GM20431 (cell line): ENCODE results near the gene KCNG2.

Experiments used
- in situ Hi-C: fragments of 300-500 bp; cut with MseI, MboI; formaldehyde crosslinking; loops from one replicate; pipeline ENCODE4 v1.15.0; 2020; ENCODE audit warnings: low sequenced_read_pairs; ENCODE audit not compliant: unreplicated experiment

KCNG2 gene

DNA sequence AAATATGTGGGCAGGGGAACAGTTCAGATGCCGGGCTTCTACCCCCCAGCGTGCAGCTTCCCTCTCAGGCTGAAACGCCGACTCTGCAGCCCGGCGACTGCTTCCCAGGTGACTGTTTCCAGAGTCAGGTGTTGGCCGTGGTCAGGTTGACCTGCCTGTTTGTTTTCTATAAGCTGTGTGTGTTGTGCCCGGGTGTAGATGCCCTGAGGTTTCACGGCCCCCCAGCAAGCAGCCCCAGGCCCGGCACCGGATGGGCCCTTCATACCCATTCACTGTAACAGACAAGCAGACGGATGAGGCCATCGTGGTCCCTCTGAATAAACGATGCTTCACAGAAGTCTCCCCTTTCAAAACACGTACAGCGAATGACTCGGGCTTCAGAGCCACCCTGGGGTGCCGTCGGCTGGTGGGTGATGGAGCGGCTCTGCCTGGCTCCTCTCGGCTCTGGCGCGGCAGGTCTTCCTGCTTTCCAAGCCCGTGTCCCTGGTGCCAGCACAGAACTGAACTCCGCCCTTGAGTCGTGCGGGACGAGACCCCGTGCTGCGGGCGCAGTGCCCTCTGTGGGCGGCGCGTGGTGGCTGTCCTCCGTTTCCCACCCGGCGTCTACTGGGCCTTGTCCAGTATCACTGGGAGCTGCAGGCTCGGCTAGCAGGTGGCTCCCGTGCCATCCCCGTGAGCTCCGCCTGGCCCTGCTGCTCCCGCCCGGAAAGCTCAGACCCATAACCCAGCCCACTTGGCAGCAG is 15.0 kb upstream of the KCNG2 start:
- in situ Hi-C loops = no loop called here

DNA sequence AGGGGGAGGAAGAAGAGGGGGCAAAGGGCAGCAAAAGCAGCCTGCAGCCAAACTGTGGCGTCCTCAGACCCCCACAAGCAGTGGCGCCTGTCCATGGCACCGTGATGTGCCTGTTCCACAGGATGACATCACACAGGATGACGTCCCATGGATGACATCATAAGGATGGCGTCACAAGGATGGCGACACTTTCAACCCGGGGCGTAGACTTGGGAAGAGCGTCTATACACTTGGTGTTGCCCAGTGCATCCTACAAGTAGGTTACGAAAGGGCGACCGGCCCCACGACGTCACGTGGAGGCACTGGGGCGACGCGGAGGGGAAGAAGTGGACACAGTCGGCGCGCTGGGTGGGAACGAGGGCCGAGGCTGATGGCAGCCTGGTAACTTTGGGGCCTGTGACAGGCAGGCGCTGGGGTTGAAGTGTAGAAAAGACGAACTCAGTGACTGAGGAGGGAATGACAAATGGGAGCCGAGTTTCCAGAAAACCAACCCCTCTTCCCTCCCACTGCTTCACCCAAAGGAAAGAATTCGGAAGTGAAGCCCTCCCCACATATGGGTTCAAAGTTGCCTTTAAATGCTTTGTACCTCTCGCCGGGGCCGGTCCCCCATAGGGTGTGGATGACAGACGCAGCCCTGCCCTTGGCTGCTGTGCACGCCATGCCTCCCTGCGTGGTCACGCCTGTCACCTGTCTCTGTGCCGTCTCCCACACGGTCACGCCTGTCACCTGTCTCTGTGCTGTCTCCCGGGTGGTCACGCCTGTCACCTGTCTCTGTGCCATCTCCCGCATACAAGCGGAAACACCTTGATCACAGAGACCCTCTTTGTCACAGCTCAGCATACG is 13.4 kb upstream of the KCNG2 start:
- in situ Hi-C loops = no loop called here

DNA sequence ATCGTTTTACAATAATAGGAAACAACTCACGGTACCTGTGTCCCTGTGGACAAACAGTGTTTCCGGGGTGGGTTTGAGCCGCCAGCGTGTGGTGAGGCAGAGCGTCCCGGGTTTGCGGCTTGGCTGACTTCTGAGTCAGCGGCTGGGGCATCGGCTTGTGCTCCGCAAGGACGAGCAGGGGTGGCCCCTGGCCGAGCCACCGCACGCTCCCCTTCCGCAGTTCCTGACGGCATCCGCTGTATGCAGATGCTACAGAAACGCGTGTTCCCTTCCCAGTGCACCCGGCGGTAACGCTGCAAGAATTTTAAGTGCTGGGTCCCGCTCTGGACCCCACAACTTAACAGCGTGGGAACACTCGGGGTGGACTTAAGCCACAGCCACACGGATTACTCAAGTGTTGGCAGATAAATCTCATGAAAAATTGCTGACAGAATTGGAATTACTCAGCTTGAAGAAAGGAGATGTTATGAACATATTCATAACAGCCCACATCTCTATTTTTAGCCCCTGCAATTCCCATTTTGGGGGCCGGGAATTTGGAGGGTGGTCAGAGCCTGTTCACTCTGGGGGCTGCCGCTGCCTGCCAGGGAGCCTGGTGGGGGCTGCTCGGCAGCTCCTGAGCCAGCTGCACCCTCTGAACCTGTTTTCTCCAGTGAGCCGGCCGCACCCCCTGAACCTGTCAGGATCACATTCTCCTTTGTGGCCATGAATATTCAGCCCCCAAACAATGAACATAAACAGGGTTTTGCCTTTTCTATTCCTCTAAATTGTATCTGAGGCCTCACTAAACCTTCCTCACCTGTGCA is 12.6 kb upstream of the KCNG2 start:
- in situ Hi-C loops = no loop called here

DNA sequence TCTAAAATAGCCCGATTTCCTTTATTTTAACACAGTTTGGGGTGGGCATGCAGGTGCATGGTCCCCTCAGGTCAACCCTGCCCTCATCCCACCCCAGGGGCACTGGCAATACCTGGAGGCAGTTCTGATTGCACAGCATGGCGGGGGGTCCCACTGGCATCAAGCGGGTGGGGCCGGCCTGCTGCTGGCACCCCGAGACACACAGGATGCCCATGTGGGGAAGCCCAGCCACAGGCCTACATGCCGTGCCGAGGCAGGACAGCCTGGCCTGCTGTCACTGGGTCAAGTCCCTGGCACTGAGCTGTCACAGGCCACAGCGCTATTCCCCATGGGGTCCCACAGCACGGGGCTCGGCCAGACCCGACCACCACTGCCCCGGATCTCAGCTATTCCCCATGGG is 11.9 kb upstream of the KCNG2 start:
- in situ Hi-C loops = no loop called here

DNA sequence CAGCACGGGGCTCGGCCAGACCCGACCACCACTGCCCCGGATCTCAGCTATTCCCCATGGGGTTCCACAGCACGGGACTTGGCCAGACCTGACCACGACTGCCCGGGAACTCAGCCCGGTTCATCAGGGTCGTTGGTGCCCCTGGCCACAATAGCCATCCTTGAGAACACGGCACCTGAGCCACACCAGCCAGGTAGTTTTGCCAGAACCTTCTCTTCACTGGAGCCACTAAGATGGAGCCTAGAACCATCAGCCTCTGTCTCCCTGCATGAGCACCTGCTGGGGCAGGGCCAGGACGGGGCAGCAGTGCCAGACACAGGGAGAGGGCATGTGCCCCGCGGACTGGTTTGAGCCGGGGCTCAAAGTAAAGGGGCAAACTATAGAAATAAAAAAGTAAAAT is 11.4 kb upstream of the KCNG2 start:
- in situ Hi-C loops = no loop called here

DNA sequence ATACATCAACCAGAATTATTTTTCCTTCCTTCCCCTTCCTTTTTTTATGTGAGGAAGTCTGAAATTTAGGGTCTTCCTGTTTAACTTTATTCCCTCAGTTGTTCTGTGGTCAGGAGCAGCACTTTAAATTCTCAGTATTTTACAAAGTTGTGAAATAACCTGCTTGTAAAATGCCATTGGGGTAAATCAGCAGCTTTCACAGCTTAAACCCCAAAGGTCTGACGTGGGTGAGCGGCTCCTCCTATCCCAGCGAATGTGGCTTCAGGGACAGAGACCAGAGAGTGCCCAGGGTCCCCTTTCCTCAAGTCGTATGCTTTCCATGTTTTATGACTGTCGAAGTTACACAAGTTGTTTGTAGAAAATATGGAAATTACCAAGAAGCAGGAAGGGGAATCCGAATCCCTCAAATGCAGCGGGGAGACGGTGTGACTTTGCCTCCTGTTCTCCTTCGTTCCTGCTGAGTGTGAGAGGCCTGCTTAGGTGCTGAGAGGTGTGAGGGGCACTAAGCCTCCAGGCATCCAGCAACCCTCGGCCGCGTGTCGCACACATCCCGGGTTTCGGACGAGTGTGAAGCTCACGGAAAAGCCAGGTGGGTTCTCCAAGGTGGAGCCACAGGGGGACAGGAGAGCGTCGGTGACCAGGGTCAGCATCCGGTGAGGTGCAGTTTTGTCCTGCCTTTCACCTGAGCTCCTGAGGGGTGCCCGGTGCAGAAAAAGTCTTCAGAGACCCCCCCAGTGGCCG is 10.8 kb upstream of the KCNG2 start:
- in situ Hi-C loops = no loop called here

DNA sequence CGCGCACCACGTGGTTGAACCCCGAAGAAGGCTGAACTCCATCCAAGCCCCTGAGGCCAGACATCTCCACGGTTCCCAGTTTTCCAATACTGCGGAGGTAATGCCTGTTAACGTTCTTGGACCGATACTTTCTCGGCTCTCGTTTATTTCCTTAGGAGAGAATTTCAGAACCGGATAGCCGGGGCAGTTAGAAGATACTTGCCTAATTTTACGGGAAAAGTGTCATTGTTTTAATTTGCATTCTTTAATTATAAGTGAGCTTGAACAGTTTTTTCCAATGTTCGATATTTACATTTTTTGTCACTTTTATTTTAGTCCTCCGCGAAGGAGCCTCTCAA is 10.2 kb upstream of the KCNG2 start:
- in situ Hi-C loops = no loop called here

DNA sequence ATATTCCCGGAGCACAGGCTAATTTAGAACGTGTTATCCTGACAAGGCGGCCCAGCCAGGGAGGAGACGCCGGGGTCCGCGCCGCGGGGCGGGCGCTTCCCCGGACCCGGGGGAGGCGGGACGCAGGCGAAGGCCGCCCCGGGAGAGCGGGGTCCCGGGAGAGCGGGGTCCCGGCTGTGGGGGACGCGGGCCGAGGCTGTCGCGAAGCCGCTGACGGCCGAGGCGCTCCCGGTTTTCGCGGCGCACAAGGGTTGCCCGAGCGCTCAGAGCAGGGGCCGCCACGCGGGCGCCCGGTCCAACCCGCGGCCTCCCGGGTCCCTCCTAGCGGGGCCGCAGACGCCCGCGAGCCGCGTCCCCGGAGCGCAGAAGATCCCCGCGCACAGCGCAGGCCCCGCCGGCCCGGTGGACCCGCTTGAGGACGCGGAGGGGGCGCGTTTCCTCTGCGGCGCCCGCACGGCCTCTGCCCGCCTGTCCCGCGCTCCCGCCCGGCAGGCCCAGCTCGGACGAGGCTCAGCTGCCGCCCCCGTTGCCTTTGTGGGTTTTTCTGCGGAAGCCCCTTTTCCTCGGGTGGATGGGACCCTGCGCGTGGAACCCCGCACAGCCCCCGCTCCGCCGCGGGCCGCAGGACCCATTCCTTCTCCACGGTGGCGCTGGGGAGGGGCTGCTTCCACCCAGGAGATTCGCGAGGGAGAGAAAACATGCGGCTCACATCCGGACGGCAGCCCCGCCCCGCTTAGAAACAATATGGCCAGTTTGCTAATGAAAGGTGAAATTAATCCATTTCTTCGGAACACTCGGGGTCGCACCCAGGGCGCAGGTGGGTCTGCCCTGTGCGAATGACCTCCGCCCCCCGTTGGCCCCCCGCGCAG is 9.6 kb upstream of the KCNG2 start:
- in situ Hi-C loops = no loop called here

DNA sequence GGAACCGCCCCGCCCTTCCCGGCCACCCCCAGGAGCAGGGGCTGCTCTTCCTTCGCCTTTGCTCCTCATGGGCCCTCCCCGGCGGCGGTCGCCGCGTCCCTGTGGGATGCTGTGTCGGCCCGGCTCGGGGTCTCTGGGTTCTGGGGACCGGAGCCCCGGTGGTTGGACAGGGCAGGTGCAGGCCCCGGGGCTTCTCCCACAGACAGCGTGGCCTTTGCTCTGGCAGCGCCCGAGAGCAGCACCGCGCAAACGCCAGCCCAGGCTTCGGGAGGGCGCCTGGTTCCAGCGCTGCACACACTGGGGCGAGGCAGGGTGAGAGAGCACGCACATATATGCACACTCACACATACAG is 9.0 kb upstream of the KCNG2 start:
- in situ Hi-C loops = no loop called here

DNA sequence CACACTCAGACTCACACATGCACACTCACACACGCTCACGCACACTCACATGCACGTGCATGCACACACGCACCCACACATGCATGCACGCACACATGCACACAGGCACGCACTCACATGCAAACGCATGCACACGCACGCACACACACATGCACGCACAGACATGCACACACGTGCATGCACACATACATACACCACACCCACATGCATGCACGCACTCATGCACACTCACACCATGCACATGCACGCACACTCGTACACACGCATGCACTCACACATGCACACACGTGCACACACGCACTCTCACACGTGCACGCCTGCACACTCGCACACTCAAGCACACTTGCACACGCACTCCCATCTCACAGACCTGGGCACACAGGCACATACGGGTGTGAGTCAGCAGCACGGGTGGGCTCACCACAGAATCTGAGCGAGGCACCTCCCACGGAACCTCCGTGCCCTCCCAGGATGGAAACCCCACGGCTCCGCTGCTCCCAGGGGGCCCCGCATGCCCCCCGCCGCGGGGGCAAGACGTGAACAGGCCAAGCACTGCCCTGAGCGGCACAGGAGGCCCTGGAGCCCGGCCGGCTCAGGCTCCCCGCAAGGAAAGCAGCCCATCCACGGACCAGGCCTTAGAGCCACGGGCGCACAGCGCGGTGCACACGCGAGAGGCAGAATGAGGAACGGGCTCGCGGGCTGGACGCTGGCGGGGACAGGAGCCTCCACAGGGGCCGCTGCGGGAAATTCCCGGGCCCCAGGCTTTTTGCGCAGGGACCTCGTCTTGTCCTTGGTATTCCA is 8.4 kb upstream of the KCNG2 start:
- in situ Hi-C loops = no loop called here

DNA sequence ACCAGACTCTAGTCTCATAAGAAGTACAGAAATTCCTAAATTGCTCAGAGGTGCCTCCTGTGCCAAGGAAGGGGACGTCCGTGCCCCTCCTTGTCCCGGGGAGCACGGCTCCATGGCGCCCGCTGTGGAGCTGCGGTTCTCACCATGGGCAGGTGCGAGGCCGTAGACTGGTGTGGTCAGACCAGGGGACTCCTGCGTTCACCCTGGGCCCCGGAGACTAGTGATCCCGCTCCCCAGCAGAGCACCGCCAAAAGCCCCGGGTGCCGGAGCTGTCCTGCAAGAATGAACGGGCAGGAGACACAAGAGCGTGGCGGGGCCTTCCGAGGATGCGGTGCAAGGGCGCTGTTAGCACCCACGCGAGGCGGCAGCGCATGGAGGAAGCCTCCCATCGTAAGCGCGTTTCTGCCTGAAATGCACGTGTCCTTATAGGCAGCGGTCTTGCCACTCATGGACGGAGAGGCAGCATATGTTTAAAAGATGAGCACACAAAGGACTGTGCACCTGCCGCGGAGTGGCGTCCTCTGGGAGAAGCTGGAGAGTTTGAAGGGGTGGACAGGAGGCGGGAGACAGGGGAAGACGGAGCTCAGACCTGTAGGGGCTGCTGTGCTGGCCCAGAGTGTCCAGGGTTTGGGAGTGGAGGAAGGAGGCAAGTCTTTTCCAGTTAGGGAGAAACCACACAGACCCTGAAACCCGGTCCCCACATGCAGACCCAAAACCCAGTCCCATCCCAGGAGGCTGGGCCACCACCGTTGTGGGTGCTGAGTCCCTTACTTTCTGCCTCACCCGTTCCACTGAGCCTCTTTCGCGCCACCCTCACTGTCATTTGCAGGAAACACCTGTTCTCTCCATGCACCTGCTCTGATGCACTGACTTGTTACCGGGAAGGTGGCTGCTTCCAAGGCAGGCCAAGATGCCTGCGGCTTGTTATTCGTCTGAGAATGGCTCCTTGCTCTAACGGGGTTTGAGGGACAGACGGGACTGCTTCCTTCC is 7.5 kb upstream of the KCNG2 start:
- in situ Hi-C loops = no loop called here

DNA sequence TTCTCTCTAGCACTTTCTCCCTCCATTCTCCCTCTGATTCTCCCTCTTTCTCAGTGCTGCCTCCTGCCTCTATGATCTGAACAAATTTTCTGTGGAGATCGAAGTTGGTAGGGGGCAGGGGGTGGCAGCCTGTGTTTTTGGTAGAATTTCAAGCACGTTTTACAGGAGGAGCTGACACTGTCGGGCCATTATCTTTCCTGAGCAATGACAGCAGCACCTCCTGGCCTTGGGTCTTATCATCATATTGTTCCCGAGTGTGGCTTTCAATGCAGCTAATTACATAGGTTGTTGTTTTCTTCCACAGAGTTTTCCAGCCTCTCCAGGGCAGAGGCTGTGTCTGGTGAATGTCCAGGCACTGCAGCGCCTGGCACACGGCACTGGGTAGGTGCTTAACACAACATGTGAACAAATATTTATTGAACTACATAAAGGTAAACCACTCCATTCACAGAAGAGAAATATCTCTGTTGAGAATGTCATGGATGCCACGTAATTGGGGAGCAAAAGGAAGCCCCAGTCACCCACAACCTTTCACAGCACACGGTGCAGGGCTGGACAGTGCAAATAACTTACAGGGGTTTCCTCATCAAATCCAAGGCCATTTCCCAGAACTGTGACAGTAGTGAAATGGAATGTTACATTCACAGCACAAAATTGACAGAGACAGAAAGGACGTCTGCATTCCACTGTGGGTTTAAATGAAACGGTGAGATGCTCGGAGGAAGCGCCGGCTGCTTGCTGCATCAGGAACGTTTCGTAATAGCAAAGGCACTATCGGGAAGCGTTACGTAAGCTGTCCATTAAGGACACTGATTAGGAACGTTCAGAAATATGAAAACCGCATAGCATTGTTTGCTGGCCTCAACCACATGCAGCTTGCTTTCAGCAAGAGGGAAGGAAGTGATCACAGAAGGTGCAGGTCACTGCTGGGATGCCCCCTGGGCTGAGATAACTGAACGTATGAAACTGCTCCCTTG is 6.5 kb upstream of the KCNG2 start:
- in situ Hi-C loops = no loop called here

DNA sequence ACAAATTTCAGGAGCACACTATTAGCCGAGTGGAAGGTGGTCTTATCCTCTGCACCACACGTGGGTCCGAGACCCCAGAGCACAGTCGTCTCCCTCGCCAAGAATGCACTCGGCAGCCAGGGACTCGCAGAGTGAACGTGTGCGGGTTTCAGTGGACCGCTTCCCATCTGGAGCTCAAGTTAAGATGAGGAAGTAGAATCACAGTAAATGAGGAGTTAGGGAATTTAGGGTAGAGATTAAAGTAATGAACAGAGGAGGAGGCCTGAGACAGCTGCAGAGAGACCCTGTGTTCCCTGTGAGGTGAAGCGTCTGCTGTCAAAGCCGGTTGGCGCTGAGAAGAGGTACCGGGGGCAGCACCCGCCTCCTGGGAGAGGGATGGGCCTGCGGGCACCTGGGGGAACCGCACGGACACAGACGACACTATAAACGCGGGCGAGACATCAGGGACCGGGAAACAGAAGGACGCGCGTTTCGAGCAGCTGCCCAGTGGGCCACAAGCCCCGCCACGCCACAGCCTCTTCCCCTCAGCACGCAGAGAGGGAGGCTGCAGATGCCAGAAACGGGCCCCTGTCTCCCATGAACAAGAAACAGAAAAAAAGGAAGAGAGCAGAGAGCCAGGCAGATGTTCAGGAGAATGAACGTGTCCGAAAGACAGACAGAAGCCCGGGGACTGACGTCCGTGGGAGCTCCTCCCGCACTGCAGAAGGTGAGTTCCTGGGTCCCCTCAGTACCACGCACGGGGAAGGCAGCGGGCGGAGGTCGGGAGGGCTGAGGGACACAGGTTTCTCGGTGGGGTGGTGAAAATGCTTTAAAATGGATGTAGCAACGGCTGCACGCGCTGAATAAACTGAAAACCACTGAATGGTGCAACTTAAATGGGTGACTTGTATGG is 5.4 kb upstream of the KCNG2 start:
- in situ Hi-C loops = no loop called here

DNA sequence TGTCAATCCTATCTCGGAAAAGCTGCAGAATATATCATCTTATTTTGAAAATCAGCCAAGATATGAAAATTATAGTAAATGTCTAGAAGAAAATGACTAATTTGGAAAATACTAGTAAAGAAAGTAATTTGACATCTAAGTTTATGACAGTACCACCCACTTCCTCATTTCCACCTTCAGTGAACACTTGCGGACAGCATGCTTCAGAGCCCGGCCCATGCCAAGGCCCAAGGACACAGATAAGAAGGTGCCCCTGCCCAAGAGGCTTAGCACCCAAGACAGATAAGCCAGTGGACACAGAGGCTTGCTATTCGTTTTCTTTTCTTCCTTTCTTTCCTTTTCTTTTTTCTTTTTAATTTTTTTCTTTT is 4.8 kb upstream of the KCNG2 start:
- in situ Hi-C loops = no loop called here

DNA sequence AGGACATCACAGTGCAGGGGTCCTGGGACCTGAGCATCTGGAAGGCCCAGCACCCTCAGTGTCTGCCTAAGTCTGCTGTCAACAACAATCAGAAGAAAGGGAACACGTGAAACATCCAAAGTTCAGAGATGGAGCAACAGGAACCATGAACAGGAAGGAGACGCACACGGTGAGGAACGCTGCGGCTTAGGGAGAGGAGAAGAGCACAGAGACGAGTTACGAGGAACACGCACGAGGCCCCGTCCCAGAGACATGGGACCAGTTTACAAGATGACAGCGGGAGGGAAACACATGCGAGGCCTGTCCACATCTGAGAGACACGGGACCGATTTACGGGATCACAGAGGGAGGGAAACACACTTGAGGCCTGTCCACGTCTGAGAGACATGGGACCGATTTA is 2.9 kb upstream of the KCNG2 start:
- in situ Hi-C loops = no loop called here

DNA sequence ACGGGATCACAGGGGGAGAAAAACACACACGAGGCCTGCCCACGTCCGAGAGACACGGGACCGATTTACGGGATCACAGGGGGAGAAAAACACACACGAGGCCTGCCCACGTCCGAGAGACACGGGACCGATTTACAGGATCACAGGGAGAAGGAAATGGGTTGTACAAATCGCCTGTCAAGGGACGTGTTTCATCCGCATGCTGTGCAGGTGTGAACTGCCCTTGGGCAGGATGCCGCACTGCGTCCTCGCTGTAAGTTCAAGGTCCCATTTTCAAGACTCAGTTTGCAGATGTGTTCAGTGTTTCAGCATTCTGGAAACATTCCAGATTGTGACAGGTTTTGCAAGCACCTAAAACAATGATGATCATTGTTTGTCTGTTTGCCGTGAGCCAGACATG is 2.3 kb upstream of the KCNG2 start:
- in situ Hi-C loops = no loop called here
